ENCODE results near the gene SPRR2G.
"Not testable (repeated sequence)": the region's sequence is repeated elsewhere in the genome, so short reads cannot be mapped to it uniquely, and the experiment has no call there.

SPRR2G gene

GRCh38 chr1:153150846-153151245, at the start of gene SPRR2G:
Gene SPRR2G (minus strand): TSS chr1:153150890. CDS start chr1:153150110, 780 bp downstream.
- no peak for DNase-seq

- DNase-seq, result no peak
These were observed 44.5 kb upstream of the SPRR2G start for GRCh38 chr1:153195216-153195615.

DNA sequence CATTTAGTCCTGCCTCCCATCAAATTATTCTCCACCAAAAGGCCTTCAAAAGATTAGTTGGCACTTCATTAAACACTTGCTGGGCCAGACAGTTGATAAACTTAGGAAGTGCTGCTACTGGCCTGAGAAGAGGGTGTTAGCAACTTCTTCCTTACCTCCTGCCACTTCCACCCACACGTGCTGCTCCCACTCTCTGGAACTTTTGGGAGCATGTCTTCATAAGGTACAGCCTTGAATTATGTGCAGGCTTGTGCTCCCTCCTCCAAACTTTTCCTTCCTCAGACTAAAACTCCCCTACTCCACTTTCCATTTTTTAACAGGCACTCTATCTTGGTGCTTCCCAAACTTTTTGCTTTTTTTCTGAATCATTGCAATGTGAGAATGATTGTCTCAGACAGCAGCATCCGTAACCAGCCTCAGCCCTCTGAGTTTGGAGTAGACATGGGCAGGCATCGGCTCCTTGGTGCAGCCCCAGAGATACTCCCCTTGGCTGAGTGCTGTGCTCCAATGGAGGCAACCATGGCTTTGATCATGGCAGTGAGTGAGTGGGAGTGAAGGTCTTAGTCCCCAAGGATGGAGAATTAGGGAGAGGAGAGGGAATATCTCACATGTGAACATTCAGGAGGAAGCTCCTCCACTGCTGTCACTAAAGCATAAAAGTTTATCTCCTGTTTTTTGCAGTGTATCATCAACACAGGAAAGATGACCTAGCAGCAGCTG, 43.8 kb upstream of the SPRR2G start:
- DNase-seq, result no peak

- no peak for DNase-seq
These were observed 42.0 kb upstream of the SPRR2G start for GRCh38 chr1:153192697-153193096.

GRCh38 chr1:153190373-153190772, 39.7 kb upstream of the SPRR2G start:
- DNase-seq, result no peak

GRCh38 chr1:153188301-153188700, 37.6 kb upstream of the SPRR2G start:
- DNase-seq, result not testable (repeated sequence)

DNA sequence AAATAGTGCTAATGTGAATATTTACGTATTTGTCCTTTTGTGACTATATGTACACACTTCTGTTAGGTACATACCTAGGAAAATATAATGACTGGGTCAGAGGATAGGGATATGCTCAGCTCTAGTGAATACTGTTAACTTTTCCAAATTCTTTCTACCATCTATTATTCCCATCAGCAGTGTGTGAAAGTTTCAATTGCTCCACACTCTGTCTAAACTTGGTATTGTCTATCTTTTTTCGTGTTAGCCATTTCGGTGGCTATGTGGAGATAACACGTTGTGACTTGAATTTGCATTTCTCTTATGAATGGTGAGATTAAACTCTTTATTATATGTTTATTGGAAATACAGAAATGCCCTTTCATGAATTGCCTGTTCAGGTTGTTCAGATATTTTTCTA, 29.9 kb upstream of the SPRR2G start:
- no peak for DNase-seq

GRCh38 chr1:153178922-153179321, 28.2 kb upstream of the SPRR2G start:
- no peak for DNase-seq

GRCh38 chr1:153174624-153175023, 23.9 kb upstream of the SPRR2G start:
- DNase-seq, result no peak

DNA sequence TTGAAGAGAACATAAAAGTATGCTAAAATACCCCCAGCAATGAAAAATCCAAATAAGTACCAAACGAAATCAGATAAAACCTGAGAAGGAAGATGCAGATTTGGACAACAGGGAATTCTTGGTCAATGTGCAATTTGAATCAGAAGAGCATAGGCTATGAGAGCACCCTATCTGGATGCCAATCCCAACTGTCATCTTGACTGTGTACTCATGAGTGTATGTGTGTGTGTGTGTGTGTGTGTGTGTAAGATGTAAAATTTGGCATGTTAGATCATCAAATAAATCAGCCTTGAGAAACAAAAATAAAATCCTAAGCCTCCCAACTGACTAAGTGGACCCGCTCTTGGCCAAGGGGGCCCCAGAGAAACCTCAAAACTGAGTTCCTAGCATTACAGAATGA, 18.0 kb upstream of the SPRR2G start:
- DNase-seq, result no peak

DNA sequence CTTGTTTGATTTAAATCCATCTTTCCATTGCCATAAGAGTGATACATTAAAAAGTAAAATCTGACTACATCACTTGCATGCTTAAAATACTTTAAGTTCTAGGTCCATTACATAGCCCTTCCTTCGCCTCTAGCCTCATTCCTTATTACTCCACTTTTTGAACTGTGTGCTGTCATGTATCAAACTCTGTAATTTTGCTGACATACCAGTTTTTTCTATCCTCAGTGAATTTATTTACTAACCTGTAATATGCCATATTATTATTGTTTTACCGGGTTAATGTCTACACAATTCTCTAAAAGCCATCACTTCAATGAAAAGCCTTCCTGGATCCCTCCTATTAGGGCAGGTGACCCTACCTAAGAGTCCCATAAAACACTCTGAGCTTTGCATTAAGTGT, 4.9 kb upstream of the SPRR2G start:
- DNase-seq, result no peak

GRCh38 chr1:153152481-153152880, 1.8 kb upstream of the SPRR2G start:
- DNase-seq, result no peak

DNA sequence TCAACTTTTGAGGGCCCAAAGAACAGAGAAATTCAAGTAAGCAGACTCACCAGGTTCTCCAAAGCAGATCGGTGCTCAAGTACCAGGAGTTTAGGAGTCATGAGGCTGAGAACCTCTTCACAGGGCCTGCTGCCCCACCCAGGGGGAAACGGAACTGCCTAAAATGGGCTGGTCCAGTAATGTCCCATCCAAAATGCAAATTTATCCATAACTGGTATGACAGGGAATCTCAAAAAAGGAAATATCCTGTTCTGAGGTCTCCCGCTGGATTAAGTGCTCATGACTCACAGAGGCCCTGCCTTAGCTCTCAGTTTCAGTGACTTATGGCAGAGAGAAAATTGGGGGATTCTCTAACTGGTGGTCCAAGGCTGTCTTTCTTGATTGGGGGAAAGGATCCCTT, 9.3 kb downstream of the SPRR2G start:
- no peak for DNase-seq

DNA sequence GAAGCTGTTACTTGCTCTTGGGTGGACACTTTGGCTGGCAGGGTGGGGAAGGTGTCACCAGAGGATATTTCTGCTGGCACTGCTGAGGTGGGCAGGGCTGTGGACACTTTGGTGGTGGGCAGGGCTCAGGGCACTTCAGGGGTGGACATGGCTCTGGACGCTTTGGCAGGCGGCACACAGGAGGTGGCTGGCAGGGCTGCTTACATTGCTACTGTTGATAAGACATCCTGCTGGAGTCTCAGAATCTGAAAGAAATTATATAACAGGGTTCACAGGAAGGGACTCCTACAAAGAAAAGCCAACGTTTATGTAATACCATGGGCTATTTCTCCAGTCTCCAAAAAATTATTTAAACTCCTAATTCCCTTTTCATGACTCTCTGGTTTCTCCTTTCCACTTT, 10.2 kb downstream of the SPRR2G start:
- DNase-seq, result no peak

DNA sequence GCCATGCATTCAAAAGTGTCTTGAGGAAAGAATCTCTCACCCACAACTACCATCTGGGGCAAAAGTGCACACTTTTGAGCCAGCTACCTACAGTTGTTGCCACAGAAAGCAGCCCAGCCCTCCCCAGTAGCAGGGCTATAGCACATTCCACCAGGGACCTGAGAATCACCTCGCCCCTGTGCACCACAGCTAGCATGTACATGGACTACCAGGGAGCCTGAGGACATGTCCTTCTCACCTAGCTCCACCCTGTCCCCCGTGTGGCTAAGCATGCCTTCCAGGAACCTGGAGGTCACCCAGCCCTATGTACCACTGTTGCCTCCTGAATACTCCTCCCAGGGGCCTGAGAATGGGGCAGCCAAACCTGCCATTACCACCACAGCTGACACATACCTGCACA, 16.9 kb downstream of the SPRR2G start:
- no peak for DNase-seq

DNA sequence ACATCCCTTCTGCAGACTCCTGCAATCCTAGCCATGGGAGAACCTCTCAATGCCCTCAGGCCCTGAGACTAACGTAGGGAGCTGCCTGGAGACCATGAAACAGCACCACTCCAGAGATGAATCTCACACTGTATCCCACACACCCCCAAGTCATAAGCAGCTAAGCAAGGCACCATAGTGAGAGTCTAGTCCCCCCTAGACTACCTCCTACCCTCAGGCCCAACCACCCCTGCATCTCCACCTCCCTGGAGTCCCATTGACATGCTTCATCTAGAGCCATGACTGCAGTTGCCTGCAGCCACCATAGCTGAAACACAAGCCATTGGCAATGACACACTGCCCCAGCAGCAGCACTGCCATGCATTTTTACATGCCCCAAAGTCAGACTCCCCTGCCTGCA, 17.4 kb downstream of the SPRR2G start:
- no peak for DNase-seq

- DNase-seq, result not testable (repeated sequence)
These were observed 22.0 kb downstream of the SPRR2G start for GRCh38 chr1:153128688-153129087.

- DNase-seq, result no peak
These were observed 23.4 kb downstream of the SPRR2G start for GRCh38 chr1:153127296-153127695.

DNA sequence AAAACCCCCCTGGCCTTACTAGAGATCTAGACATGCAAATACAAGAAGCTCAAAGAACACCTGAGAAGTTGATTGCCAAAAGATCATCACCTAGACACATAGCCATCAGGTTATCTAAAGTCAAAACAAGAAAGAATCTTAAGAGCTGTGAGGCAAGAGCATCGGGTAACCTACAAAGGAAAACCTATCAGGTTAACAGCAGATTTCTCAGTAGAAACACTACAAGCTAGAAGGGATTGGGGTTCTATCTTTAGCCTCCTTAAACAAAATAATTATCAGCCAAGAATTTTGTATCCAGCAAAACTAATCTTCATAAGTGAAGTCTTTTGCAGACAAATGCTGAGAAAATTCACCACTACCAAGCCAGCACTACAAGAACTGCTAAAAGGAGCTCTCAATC, 25.2 kb downstream of the SPRR2G start:
- DNase-seq, result no peak

DNA sequence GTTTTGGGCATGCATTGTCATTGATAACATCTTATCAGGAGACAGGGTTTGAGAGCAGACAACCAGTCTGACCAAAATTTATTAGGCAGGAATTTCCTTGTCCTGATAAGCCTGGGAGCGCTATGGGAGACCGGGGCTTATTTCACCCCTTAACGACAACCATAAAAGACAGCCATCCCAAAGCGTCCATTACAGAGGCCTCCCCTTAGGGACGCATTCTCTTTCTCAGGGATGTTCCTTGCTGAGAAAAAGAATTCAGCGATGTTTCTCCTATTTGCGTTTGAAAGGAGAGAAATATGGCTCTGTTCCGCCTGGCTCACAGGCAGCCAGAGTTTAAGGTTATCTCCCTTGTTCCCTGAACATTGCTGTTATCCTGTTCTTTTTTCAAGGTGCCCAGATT, 26.9 kb downstream of the SPRR2G start:
- not testable (repeated sequence) for DNase-seq

DNA sequence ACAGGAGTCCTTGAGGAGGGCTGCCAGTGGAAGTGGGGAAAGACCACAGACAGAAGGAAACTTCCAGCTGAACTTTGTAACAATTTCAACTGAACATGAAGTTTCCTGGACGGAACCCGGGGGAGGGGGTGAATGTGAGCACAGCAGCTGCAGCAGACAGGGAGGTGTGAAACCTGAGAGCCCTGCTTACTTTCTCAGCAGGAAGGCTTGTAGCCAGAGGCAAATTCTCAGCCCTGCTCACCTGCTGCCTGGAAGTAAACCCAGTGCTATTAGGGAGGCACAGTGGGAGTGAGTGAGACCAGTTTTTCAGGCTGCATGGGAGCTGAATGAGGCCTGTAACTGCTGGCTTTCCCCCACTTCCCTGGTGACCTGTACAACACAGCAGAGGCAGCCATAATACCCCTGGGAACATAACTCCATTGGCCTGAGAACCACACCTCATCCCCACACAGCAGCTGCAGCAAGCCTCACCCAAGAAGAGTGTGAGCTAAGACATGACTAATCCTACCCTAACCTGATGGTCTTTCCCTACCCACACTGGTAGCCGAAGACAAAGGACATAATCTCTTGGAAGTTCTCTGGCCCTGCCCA, 27.8 kb downstream of the SPRR2G start:
- no peak for DNase-seq

DNA sequence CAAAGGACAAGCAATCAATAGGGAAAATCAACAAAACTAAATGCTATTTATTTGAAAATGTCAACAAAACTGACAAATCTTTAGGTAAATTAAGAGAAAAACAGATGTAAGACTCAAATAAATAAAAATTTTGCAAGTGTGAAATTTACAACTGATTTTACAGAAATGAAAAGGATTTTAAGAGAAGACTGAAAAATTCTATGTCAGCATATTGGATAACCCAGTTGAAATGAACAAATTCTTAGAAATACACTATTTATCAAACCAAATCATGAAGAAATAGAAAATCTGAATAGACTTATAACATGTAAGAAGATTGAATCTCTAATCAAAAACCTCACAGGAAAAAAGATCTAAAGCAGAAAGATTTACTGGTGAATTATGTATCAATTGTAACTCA, 29.7 kb downstream of the SPRR2G start:
- DNase-seq, result no peak

DNA sequence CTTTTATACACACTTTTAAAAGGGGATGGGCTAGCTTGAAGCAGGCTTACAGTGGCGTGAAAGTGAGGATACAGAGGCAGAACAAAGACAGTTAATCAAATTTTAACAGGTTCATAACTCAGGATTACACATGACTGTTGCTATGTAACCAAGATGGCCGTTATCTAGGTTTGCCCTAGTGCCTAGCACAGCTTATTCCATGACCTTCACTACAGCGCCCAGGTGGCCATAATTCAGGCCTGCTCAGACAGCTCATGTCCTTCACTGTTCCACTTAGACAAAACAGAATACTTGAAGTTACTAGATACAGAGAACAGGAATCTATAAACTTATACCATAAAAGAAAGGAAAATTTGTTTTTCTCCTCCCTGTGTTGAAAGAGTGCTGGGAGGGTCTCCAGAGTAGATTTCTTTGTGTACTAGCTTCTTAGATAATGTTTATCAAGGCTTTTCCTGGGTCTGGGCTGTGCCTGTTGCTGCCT, 31.2 kb downstream of the SPRR2G start:
- DNase-seq, result no peak

All from nucleus accumbens (tissue), 56 donors.